ENCODE results near the gene MYH14.
"Not testable (repeated sequence)": the region's sequence is repeated elsewhere in the genome, so short reads cannot be mapped to it uniquely, and the experiment has no call there.

MYH14 gene

DNA sequence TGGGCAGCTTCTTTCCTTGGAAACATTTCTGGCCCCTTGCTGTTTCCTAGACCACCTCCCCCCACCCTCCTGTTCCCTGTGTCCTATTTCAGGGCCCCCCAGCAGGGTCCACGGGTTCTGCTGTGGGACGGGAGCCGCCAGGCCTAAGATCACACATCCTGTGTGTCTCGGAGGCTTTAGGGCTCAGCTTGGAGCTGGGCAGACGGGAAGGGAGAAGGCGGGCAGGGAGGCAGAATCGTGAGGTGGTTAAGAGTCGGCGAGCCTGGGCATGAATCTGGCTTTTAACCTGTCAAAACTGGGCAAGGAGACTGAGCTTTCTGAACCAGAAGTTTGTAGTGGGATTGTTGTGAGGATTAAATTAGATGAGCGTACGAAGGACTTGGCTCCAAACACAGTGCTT, 120.9 kb downstream of the MYH14 start:
- no peak for DNase-seq
- Mint-ChIP-seq H3K27me3 (peaks cover 45% of the 10 kb centered on the region), H3K9me3 (peaks cover under 1% of the 10 kb centered on the region), H3K4me1 (peaks cover 30% of the 10 kb centered on the region), H3K36me3 (peaks cover 10% of the 10 kb centered on the region), H3K4me3 (no peak overlapping the region), H3K27ac (no peak overlapping the region)
- CTCF ChIA-PET = no interaction called here

GRCh38 chr19:50325310-50326100, 122.1 kb downstream of the MYH14 start:
- Mint-ChIP-seq H3K4me1 (peaks cover 42% of the 10 kb centered on the region), H3K27ac (no peak overlapping the region), H3K36me3 (peaks cover 18% of the 10 kb centered on the region), H3K4me3 (peak overlapping the region; percentile 46), H3K27me3 (peaks cover 56% of the 10 kb centered on the region), H3K9me3 (peaks cover 8% of the 10 kb centered on the region)
- peak; percentile 77 for DNase-seq
- CTCF ChIA-PET = no interaction called here

DNA sequence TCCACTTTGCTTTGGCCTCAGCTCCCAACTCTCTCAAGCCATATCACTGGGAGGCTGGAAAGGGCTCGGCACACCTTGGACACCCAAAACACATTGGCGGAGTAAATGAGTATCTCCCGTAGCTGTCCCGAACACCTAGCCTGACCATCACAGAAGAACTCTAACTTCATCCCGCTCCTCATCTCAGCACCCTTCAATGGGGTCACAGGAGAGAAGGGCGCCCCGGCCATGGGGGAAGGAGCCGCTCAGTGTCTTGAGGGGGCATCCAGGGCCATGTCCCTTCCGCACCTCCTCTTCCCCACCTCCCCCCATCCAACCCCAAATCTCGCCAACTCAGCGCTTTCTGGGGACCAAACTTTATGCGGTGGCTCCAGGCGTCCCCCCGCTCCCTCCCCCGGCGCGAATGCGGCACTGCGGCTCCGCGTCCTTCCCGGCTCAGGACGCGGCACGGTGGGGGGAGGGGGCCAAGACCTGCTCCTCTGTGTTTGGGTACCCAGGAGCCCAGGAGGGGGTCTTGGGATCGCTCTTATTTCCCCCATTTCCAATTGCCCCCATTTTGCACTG, 122.8 kb downstream of the MYH14 start:
- no peak overlapping the region for H3K27ac Mint-ChIP-seq
- no peak for DNase-seq
- peaks cover 63% of the 10 kb centered on the region for H3K27me3 Mint-ChIP-seq
- H3K9me3 Mint-ChIP-seq = peaks cover 8% of the 10 kb centered on the region
- peaks cover 47% of the 10 kb centered on the region for H3K4me1 Mint-ChIP-seq
- CTCF ChIA-PET = no interaction called here
- H3K4me3 Mint-ChIP-seq = no peak overlapping the region
- peaks cover 18% of the 10 kb centered on the region for H3K36me3 Mint-ChIP-seq

- H3K27ac Mint-ChIP-seq = no peak overlapping the region
- CTCF ChIA-PET = no interaction called here
- H3K4me1 Mint-ChIP-seq = peaks cover 55% of the 10 kb centered on the region
- H3K9me3 Mint-ChIP-seq = peaks cover 8% of the 10 kb centered on the region
- peaks cover 18% of the 10 kb centered on the region for H3K36me3 Mint-ChIP-seq
- no peak for DNase-seq
- H3K27me3 Mint-ChIP-seq = peaks cover 72% of the 10 kb centered on the region
- peak overlapping the region; percentile 58 for H3K4me3 Mint-ChIP-seq
These were observed 123.6 kb downstream of the MYH14 start for GRCh38 chr19:50327013-50327412.

- DNase-seq = no peak
- Mint-ChIP-seq H3K27me3 (peaks cover 78% of the 10 kb centered on the region), H3K36me3 (peaks cover 19% of the 10 kb centered on the region), H3K27ac (peak overlapping the region; percentile 1), H3K9me3 (peaks cover 8% of the 10 kb centered on the region), H3K4me3 (peak overlapping the region; percentile 58), H3K4me1 (peaks cover 61% of the 10 kb centered on the region)
- CTCF ChIA-PET = interaction anchor here (0.7 to 1.4 kb wide), 4 partner anchors 11 to 91 kb away, joined by 3 to 4 read pairs (median 4); no protein-coding TSS in a partner anchor
These were observed 124.2 kb downstream of the MYH14 start for GRCh38 chr19:50327461-50328223.

- H3K9me3 Mint-ChIP-seq = peaks cover 8% of the 10 kb centered on the region
- H3K4me1 Mint-ChIP-seq = peaks cover 66% of the 10 kb centered on the region
- peaks cover 20% of the 10 kb centered on the region for H3K36me3 Mint-ChIP-seq
- no peak overlapping the region for H3K4me3 Mint-ChIP-seq
- H3K27me3 Mint-ChIP-seq = peaks cover 85% of the 10 kb centered on the region
- H3K27ac Mint-ChIP-seq = no peak overlapping the region
- DNase-seq = no peak
- CTCF ChIA-PET = interaction anchor here (0.7 to 1.4 kb wide), 4 partner anchors 10 to 92 kb away, joined by 3 to 4 read pairs (median 4); no protein-coding TSS in a partner anchor
These were observed 124.9 kb downstream of the MYH14 start for GRCh38 chr19:50328224-50328872.

DNA sequence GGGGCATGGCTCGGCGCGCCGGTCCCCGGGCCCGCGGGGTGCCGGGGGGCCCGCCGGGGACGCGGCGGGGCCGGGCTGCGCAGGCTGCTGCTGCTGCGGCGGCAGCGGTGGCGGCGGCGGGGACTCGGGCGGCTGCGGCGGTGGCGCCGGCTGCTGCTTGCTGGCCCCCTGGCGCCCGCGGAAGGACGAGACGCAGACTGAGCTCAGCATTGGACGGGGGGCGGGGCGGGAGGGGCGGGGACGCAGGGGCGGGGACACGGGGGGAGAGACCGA, 125.4 kb downstream of the MYH14 start:
- Mint-ChIP-seq H3K27ac (no peak overlapping the region), H3K36me3 (peaks cover 20% of the 10 kb centered on the region), H3K27me3 (peaks cover 89% of the 10 kb centered on the region), H3K9me3 (peaks cover 8% of the 10 kb centered on the region), H3K4me3 (peak overlapping the region; percentile 81), H3K4me1 (peaks cover 71% of the 10 kb centered on the region)
- CTCF ChIA-PET = interaction anchor here (0.6 to 1.4 kb wide), 5 partner anchors 9 to 74 kb away, joined by 3 to 5 read pairs (median 3); no protein-coding TSS in a partner anchor
- no peak for DNase-seq

GRCh38 chr19:50329146-50329925, 125.9 kb downstream of the MYH14 start, which contains the start of gene KCNC3:
TSS of gene KCNC3 (minus strand) at chr19:50329377. CDS start at chr19:50329082, 295 bp downstream.
- peaks cover 11% of the 10 kb centered on the region for H3K9me3 Mint-ChIP-seq
- H3K36me3 Mint-ChIP-seq = peaks cover 20% of the 10 kb centered on the region
- CTCF ChIA-PET = interaction anchor here (0.6 to 1.4 kb wide), 5 partner anchors 8 to 75 kb away, joined by 3 to 5 read pairs (median 3); no protein-coding TSS in a partner anchor
- peak within 1 kb of the TSS; percentile 98 for H3K27ac Mint-ChIP-seq
- H3K4me3 Mint-ChIP-seq = peak within 1 kb of the TSS; percentile 81
- peaks cover 75% of the 10 kb centered on the region for H3K4me1 Mint-ChIP-seq
- DNase-seq = peak; percentile 98
- peaks cover 89% of the 10 kb centered on the region for H3K27me3 Mint-ChIP-seq

GRCh38 chr19:50329926-50330294, 126.5 kb downstream of the MYH14 start:
- Mint-ChIP-seq H3K36me3 (peaks cover 20% of the 10 kb centered on the region), H3K27ac (peak overlapping the region; percentile 98), H3K4me3 (peak overlapping the region; percentile 81), H3K9me3 (peaks cover 11% of the 10 kb centered on the region), H3K27me3 (peaks cover 88% of the 10 kb centered on the region), H3K4me1 (peaks cover 75% of the 10 kb centered on the region)
- CTCF ChIA-PET = interaction anchor here (1.1 kb wide), 1 partner anchor 75 kb away, joined by 5 read pairs; no protein-coding TSS in a partner anchor
- not testable (repeated sequence) for DNase-seq

- peaks cover 80% of the 10 kb centered on the region for H3K4me1 Mint-ChIP-seq
These were observed 127.1 kb downstream of the MYH14 start for GRCh38 chr19:50330365-50331078.

DNA sequence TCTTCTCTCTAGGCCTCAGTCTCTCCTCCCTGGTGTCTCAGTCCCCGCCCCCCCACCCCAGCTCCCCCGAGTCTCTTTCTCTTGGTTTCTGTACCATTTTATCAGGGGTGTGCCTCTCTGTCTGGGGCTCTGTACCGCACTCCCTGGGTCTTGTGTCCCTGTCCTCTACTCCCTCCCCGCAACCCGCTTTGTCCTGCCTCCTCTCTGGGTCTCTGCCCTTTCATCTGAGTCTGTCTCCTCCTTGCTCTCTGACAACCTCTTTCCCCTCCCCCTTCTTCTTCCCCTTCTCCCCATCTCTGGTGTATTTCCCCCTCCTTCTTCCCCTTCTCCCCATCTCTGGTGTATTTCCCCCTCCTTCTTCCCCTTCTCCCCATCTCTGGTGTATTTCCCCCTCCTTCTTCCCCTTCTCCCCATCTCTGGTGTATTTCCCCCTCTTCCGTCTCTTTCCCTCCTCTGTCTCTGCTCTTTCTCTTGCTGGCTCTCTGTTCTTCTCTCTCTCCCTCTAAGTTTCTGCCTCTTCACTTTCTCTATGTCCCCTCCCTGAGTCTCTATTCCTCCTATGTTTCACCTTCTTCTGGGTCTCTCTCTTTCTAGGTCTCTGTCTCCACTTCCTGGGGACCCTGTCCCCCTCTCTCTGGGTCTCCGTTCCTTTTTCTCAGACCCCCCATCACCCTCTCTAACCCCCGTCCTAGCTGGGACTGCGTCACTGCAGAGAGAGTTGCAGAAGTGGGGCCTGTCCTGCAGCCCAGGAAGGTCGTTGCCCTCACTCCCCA, 128.0 kb downstream of the MYH14 start:
- Mint-ChIP-seq H3K4me3 (peak overlapping the region; percentile 80), H3K27ac (peak overlapping the region; percentile 87), H3K36me3 (peaks cover 20% of the 10 kb centered on the region), H3K27me3 (peaks cover 80% of the 10 kb centered on the region), H3K4me1 (peaks cover 81% of the 10 kb centered on the region), H3K9me3 (peaks cover 11% of the 10 kb centered on the region)
- DNase-seq = peak; percentile 42
- CTCF ChIA-PET = no interaction called here

More at GRCh38 chr19:50330365-50331078, 127.1 kb downstream of the MYH14 start:
- CTCF ChIA-PET = no interaction called here
- Mint-ChIP-seq H3K27ac (peak overlapping the region; percentile 98), H3K9me3 (peaks cover 11% of the 10 kb centered on the region), H3K4me3 (peak overlapping the region; percentile 81), H3K27me3 (peaks cover 89% of the 10 kb centered on the region), H3K36me3 (peaks cover 20% of the 10 kb centered on the region)
- peak; percentile 91 for DNase-seq

GRCh38 chr19:50331994-50332243, 128.5 kb downstream of the MYH14 start:
- CTCF ChIA-PET = interaction anchor here (2.7 kb wide), 1 partner anchor 26 kb away, joined by 9 read pairs; no protein-coding TSS in a partner anchor
- no peak for DNase-seq
- Mint-ChIP-seq H3K4me3 (peak overlapping the region; percentile 80), H3K9me3 (peaks cover 11% of the 10 kb centered on the region), H3K4me1 (peaks cover 75% of the 10 kb centered on the region), H3K27ac (peak overlapping the region; percentile 87), H3K36me3 (peaks cover 20% of the 10 kb centered on the region), H3K27me3 (peaks cover 75% of the 10 kb centered on the region)

All from activated naive CD4-positive, alpha-beta T cell treated with anti-CD3 and anti-CD28 coated beads, Interleukin-2, amount 10 ng/mL, durations not matched to agents 7 days and 5 days (primary cell).